GM12878 (cell line): ENCODE data around the gene CREB3.

Experiments
- BHLHE40 ChIP-seq, 2 experiments: fragments of 450-650 bp in 1 of 2; IDR thresholded peaks; 2 replicates each; pipeline ENCODE4 v1.6.1; 2011 to 2017; ENCODE audit warnings: low read depth in 2 of 2, borderline replicate concordance in 1 of 2, improper control_type of control experiment in 1 of 2, low read length in 1 of 2, mild to moderate bottlenecking in 1 of 2
- CEBPB ChIP-seq, 2 experiments: fragments of 150-350 bp in 1 of 2; IDR thresholded peaks; 2 replicates each; pipeline ENCODE4 v1.6.1; 2012 to 2014; ENCODE audit warnings: low read depth in 2 of 2, low read length in 2 of 2, borderline replicate concordance in 1 of 2, inconsistent platforms in 1 of 2
- CTCF ChIP-seq, 3 experiments: IDR thresholded peaks in 2 of 3; conservative IDR thresholded peaks in 1 of 3; 2 replicates each; pipeline ENCODE4 v1.5.1; 2011; ENCODE audit warnings: low read depth in 3 of 3, low read length in 3 of 3, mild to moderate bottlenecking in 3 of 3, control low read depth in 2 of 3, moderate library complexity in 2 of 3, inconsistent platforms in 1 of 3, mixed read lengths in 1 of 3; ENCODE audit not compliant: control insufficient read depth in 2 of 3, insufficient read depth in 1 of 3; ENCODE audit errors: extremely low read depth in 1 of 3
- EED ChIP-seq: sonication (generic); IDR thresholded peaks from 2 replicates; pipeline ENCODE4 v1.6.1; 2016; ENCODE audit warnings: antibody characterized with exemption, low read depth
- EGR1 ChIP-seq, 2 experiments: IDR thresholded peaks; 1 replicate in 1 of 2; 2 replicates in 1 of 2; pipeline ENCODE4 v1.6.1; 2011 to 2012; ENCODE audit warnings: low read depth in 2 of 2, low read length in 2 of 2, borderline replicate concordance in 1 of 2, mild to moderate bottlenecking in 1 of 2, moderate library complexity in 1 of 2
- EP300 ChIP-seq, 2 experiments: fragments of 150-350 bp in 1 of 2; IDR thresholded peaks; 2 replicates each; pipeline ENCODE4 v1.6.1; 2011 to 2012; ENCODE audit warnings: low read depth in 2 of 2, low read length in 2 of 2, borderline replicate concordance in 1 of 2, improper control_type of control experiment in 1 of 2, inconsistent platforms in 1 of 2; ENCODE audit not compliant: control insufficient read depth in 1 of 2
- GABPA ChIP-seq: IDR thresholded peaks from 2 replicates; pipeline ENCODE4 v1.6.1; 2014; ENCODE audit warnings: antibody characterized with exemption, low read depth, mild to moderate bottlenecking, inconsistent platforms
- HDAC2 ChIP-seq: fragments of 200-600 bp; sonication (generic); IDR thresholded peaks from 2 replicates; pipeline ENCODE4 v1.6.1; 2017
- JUND ChIP-seq: IDR thresholded peaks from 2 replicates; pipeline ENCODE4 v1.6.1; 2012; ENCODE audit warnings: low read depth, mild to moderate bottlenecking, low read length, improper control_type of control experiment, moderate library complexity
- NBN ChIP-seq: fragments of 450-650 bp; IDR thresholded peaks from 2 replicates; pipeline ENCODE4 v1.6.1; 2016
- POLR2A ChIP-seq: IDR thresholded peaks from 2 replicates; pipeline ENCODE4 v1.6.1; 2011; ENCODE audit warnings: low read depth, mild to moderate bottlenecking, low read length
- POLR2AphosphoS5 ChIP-seq: IDR thresholded peaks from 2 replicates; pipeline ENCODE4 v1.6.1; 2011; ENCODE audit warnings: mild to moderate bottlenecking, low read length, inconsistent platforms
- ZNF24 ChIP-seq: fragments of 450-650 bp; IDR thresholded peaks from 2 replicates; pipeline ENCODE4 v1.6.1; 2017; ENCODE audit warnings: antibody characterized with exemption, mild to moderate bottlenecking

- TF ChIP-seq GABPA (no peak), POLR2A (no peak), ZNF24 (no peak), CTCF (IDR thresholded peaks at IDR 0.05 in 2 of 3, conservative IDR thresholded peaks at IDR 0.05 in 1 of 3; ENCODE audit: control insufficient read depth in 2 of 3, extremely low read depth in 1 of 3, insufficient read depth in 1 of 3, low read depth in 3 of 3, low read length in 3 of 3) (no peak), JUND (no peak), EGR1 (IDR thresholded peaks at IDR 0.05; ENCODE audit: borderline replicate concordance in 1 of 2, low read depth in 2 of 2, low read length in 2 of 2) (no peak), NBN (no peak), HDAC2 (no peak), EP300 (IDR thresholded peaks at IDR 0.05; ENCODE audit: borderline replicate concordance in 1 of 2, control insufficient read depth in 1 of 2, low read depth in 2 of 2, low read length in 2 of 2) (no peak), POLR2AphosphoS5 (no peak), EED (no peak), CEBPB (IDR thresholded peaks at IDR 0.05; ENCODE audit: borderline replicate concordance in 1 of 2, low read depth in 2 of 2, low read length in 2 of 2) (no peak), BHLHE40 (IDR thresholded peaks at IDR 0.05; ENCODE audit: borderline replicate concordance in 1 of 2, low read depth in 2 of 2, low read length in 1 of 2) (no peak)
Observed at GRCh38 chr9:35766997-35767396, 34.5 kb downstream of the CREB3 start.
